ENCODE data around the gene LRG1. TPM values are rescaled to one million over a fixed set of nuclear protein-coding genes. Genes with fewer than 3 reads are reported as not detected.

The LRG1 gene
- total and polyA plus RNA-seq, 8 donors = 2.1 to 23.3 (median 7.6) TPM; not detected in 1

- Histone ChIP-seq H3K9me3 (no peaks in the 10 kb centered on the region), H3K27me3 (peaks cover 20 to 98% (median 89%) of the 10 kb centered on the region in 3 donors), H3K36me3 (no peaks in the 10 kb centered on the region), H3K4me3 (peak overlapping the region; percentile 26 to 36 (median 32)), H3K4me1 (peaks cover 11 to 35% (median 27%) of the 10 kb centered on the region in 4 donors), H3K27ac (no peak overlapping the region)
- intact Hi-C loops (cut with DNase I; ENCODE audit: low total_unique reads) = no loop called here
- TF ChIP-seq POLR2A (IDR thresholded peaks at IDR 0.05) (no peak), POLR2AphosphoS5 (IDR thresholded peaks at IDR 0.05) (no peak), EP300 (IDR thresholded peaks at IDR 0.05) (no peak), CTCF (IDR thresholded peaks at IDR 0.05) (no peak)
- DNase-seq = no peak
- WGBS, 5 donors = 3 to 35% (median 6%) methylated on average over 3 to 50 of the region's 50 CpGs
Measured at GRCh38 chr19:4580021-4580901, 40.4 kb upstream of the LRG1 start.

- Histone ChIP-seq H3K9me3 (no peaks in the 10 kb centered on the region), H3K4me1 (peaks cover 6 to 35% (median 20%) of the 10 kb centered on the region in 4 donors), H3K27me3 (peaks cover 12 to 98% (median 89%) of the 10 kb centered on the region in 3 donors), H3K27ac (no peak overlapping the region), H3K4me3 (no peak overlapping the region), H3K36me3 (no peaks in the 10 kb centered on the region)
- no peak for DNase-seq
- TF ChIP-seq POLR2AphosphoS5 (IDR thresholded peaks at IDR 0.05) (no peak), CTCF (IDR thresholded peaks at IDR 0.05) (no peak), EP300 (IDR thresholded peaks at IDR 0.05) (no peak), POLR2A (IDR thresholded peaks at IDR 0.05) (no peak)
- intact Hi-C loops (cut with DNase I; ENCODE audit: low total_unique reads) = loop anchor here (10.0 kb wide), 1 partner anchor 45 kb away; no protein-coding TSS in a partner anchor
- whole genome bisulfite sequencing, 5 donors = 72 to 88% (median 75%) methylated on average over 4 to 8 of the region's 8 CpGs
Measured at GRCh38 chr19:4579389-4579788, 39.6 kb upstream of the LRG1 start.

- 42 to 54% (median 43%) methylated on average over 11 of the region's 11 CpGs for WGBS, 5 donors
- intact Hi-C loops (cut with DNase I; ENCODE audit: low total_unique reads) = loop anchor here (10.0 kb wide), 1 partner anchor 46 kb away; no protein-coding TSS in a partner anchor
Measured at GRCh38 chr19:4578552-4579248, 38.9 kb upstream of the LRG1 start.

More at GRCh38 chr19:4578552-4579248, 38.9 kb upstream of the LRG1 start:
- DNase-seq = no peak
- H3K36me3 ChIP-seq = no peaks in the 10 kb centered on the region
- H3K4me3 ChIP-seq = no peak overlapping the region
- peaks cover 0 to 28% (median 13%) of the 10 kb centered on the region in 4 donors for H3K4me1 ChIP-seq
- H3K27me3 ChIP-seq = peaks cover 9 to 98% (median 83%) of the 10 kb centered on the region in 3 donors
- TF ChIP-seq POLR2A (IDR thresholded peaks at IDR 0.05) (no peak), CTCF (IDR thresholded peaks at IDR 0.05) (no peak), EP300 (IDR thresholded peaks at IDR 0.05) (no peak), POLR2AphosphoS5 (IDR thresholded peaks at IDR 0.05) (no peak)
- no peaks in the 10 kb centered on the region for H3K9me3 ChIP-seq
- no peak overlapping the region for H3K27ac ChIP-seq
